HG03196 (cell line): ENCODE results near the gene C4B.

Source experiments
- ATAC-seq: cut with Tn5 transposase; IDR thresholded peaks from one replicate; pipeline ENCODE4 v1.9.1; 2021; ENCODE audit not compliant: unreplicated experiment

C4B gene

DNA sequence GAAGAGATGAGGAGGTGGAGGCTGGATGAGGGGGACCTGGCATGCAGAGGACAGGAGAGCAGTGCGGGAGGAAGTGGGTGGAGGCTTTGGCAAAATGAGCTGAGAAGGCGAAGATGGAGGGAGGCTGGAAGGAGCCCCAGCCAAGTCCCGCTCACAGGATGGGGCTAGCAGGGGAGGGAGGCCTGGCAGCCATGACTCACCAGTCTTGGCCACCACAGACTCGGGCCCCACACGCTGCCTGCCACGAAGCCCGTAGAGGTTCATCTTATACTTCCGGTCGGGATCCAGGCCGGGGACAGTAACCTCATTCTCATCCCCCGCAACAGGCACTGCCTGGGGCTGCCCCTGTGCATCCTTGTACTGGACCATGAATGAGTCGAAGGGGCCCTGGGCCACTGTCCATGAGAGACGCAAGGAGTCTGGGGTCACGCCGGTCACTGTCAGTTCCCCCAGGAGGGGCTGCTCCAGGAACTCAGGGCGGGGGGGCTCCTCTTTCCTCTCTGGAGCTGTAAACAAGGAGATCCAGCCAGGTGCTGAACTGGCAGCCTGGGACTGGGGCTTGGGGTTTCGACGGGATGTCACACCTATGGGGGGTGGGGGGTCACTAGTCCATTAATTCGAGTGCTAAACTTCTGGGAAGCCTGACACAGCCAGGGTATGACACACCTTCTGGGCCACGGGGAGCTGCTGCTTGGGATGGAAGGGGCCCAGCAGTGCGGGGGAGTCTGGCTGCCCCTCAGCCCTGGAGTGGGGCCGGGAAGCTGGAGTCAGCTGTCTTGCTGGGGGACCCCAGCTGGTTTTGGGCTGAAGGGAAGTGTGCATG, 66.8 kb downstream of the C4B start:
- ATAC-seq: no peak

DNA sequence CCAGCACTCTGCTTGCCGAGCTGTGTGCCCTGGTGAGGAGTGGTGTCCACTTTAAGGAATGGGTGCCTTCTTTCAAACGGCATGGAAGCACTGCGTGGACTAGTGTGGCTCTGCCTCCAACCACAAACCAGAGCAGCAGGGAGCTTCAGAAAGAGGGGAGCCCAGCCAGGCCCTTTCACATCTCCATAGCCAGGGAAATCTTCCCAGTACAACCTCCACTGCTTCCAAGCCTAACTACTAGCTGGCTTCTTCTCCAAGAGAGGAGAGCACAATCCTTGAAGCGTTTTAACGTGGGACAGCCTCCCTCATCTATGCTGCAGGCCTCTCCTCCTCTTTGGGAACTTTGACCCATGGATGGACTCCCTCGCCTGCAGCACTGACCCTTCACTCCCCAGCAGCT, 67.9 kb downstream of the C4B start:
- ATAC-seq: no peak

DNA sequence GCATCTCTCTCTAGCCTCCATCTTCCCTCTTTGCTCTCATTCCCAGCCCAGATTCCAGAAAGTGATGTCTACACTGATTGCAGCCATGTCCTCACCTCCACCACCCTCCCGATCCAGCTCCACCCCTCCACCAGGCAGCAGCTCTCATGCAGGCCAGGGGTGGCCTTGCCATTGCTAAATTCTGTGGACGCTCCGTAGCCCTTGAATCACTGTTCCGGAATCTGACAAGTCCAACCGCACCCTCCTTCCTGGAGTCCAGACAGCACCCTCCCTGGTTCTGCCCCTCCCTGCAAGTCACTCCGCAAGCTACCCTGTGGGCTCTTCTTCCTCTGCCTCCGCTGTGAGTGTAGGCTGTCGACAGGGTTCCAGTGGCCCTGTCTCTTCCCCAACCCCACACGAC, 68.3 kb downstream of the C4B start:
- ATAC-seq: no peak

DNA sequence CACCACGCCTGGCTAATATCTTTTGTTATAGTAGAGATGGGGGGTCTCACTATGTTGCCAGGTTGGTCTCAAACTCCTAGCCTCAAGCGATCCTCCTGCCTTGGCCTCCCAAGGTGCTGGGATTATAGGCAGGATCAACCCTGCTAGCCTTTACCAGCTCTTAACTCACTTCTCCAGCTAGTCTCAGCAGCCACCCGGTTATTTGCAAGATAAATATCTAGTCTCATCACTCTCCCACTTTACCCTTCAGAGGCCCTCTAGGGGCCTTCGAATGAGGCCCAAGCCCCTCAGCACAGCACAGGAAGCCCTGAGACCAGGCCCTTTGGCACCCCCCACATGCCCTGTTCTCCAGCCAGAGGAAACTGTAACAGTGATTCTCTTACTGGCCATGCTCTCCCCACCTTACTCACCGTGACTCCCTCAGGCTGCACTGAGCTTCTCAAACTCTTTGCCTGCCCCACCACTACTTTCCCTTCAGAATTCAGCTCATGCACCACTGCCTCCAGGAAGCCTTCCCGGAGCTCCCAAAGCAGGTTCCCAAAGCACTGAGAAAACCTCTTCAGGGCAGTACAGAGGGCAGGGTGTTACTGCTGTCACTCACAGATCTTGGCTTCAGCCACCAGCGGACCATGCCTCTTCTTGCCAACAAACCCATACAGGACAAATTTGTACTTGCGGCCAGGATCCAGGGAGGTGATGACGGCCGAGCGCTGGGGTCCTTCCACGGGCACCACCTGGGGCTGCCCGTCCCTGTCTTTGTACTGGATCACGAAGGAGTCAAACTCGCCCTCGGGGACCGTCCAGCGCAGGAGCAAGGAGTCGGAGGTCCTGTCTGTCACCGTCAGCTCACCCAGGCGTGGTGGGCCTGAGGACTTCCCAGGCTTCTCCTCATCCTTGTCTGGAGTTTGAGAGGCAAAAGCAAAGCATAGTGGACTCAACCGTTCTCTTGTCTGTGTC, 69.5 kb downstream of the C4B start:
- ATAC-seq: no peak

DNA sequence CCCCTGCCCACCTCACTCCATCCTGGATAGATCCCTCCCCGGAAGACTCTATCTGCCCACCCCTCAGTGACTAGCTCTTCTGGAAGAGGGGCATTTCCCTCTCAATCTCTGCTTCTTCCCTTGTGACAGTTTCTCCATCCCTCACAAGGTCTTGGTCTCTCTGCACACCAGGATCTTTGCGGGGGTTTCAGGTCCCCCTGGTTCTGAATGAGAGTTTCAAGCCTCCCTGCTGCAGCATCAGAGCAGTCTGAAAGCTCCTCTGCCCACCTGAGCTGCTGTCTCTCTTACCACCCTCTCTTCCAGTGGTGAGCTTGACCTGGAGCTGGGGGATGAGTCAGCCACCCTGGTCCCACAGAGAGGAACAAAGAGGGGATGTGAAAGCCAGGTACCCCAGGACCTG, 70.2 kb downstream of the C4B start:
- ATAC-seq: no peak
